ENCODE results near the gene PCNX3. TPM values are rescaled to one million over a fixed set of nuclear protein-coding genes. Genes with fewer than 3 reads are reported as not detected.

The PCNX3 gene
- total and polyA plus RNA-seq, 2 of the 13 experiments (the other 11 are each of a cell fraction or from before 2014, with no cell fraction given), result 16.2 to 23.0 TPM

- no peak for TF ChIP-seq SMC3 (IDR thresholded peaks at IDR 0.05; ENCODE audit: low read length)
- TF ChIP-seq MEIS1 (CRISPR knock-in tag; IDR thresholded peaks at IDR 0.05; ENCODE audit: borderline replicate concordance), result no peak
- TF ChIP-seq HOMEZ (CRISPR knock-in tag; IDR thresholded peaks at IDR 0.05; ENCODE audit: low read depth), result no peak
- TF ChIP-seq TOE1 (CRISPR knock-in tag; IDR thresholded peaks at IDR 0.05), result no peak
- TF ChIP-seq MIXL1 (CRISPR knock-in tag; IDR thresholded peaks at IDR 0.05), result no peak
- no peak for TF ChIP-seq ZNF414 (CRISPR knock-in tag; IDR thresholded peaks at IDR 0.05)
- TF ChIP-seq GABPB1 (CRISPR knock-in tag; IDR thresholded peaks at IDR 0.05), result peak; percentile 68
- no peak for TF ChIP-seq ZNF20 (CRISPR knock-in tag; IDR thresholded peaks at IDR 0.05)
- TF ChIP-seq, protein P1, sequence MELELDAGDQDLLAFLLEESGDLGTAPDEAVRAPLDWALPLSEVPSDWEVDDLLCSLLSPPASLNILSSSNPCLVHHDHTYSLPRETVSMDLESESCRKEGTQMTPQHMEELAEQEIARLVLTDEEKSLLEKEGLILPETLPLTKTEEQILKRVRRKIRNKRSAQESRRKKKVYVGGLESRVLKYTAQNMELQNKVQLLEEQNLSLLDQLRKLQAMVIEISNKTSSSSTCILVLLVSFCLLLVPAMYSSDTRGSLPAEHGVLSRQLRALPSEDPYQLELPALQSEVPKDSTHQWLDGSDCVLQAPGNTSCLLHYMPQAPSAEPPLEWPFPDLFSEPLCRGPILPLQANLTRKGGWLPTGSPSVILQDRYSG (CRISPR knock-in tag; IDR thresholded peaks at IDR 0.05), result no peak
- TF ChIP-seq KLF12 (CRISPR knock-in tag; IDR thresholded peaks at IDR 0.05; ENCODE audit: borderline replicate concordance), result peak; percentile 61; the same call in 1 of the 2 replicates
- TF ChIP-seq ZNF724P (CRISPR knock-in tag; IDR thresholded peaks at IDR 0.05; ENCODE audit: borderline replicate concordance), result no peak
- TF ChIP-seq TFE3 (CRISPR knock-in tag; IDR thresholded peaks at IDR 0.05), result peak; percentile 33; the same call in 1 of the 2 replicates
- TF ChIP-seq SNAPC2 (CRISPR knock-in tag; IDR thresholded peaks at IDR 0.05), result no peak
- peak; percentile 53; the same call in 1 of the 2 replicates for TF ChIP-seq HDAC1 (CRISPR knock-in tag; IDR thresholded peaks at IDR 0.05)
- TF ChIP-seq GMEB2 (CRISPR knock-in tag; IDR thresholded peaks at IDR 0.05; ENCODE audit: low read depth), result no peak
- no peak for TF ChIP-seq DPF2 (CRISPR knock-in tag; IDR thresholded peaks at IDR 0.05; ENCODE audit: borderline replicate concordance, low read depth)
- peak; percentile 83 for TF ChIP-seq CTCF (CRISPR knock-in tag; IDR thresholded peaks at IDR 0.05)
- no peak for TF ChIP-seq ZNF766 (CRISPR knock-in tag; IDR thresholded peaks at IDR 0.05; ENCODE audit: borderline replicate concordance)
- TF ChIP-seq, protein P2, sequence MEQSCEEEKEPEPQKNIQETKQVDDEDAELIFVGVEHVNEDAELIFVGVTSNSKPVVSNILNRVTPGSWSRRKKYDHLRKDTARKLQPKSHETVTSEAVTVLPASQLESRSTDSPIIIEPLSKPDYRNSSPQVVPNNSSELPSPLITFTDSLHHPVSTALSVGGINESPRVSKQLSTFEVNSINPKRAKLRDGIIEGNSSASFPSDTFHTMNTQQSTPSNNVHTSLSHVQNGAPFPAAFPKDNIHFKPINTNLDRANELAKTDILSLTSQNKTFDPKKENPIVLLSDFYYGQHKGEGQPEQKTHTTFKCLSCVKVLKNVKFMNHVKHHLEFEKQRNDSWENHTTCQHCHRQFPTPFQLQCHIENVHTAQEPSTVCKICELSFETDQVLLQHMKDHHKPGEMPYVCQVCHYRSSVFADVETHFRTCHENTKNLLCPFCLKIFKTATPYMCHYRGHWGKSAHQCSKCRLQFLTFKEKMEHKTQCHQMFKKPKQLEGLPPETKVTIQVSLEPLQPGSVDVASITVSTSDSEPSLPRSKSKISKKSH (CRISPR knock-in tag; IDR thresholded peaks at IDR 0.05; ENCODE audit: borderline replicate concordance), result no peak
- no peak for TF ChIP-seq MIER2 (CRISPR knock-in tag; IDR thresholded peaks at IDR 0.05)
These were observed 41.3 kb upstream of the PCNX3 start (continued) for GRCh38 chr11:65574109-65574810.
